H1 (cell line): ENCODE results near the gene PIGBOS1. TPM values are rescaled to one million over a fixed set of nuclear protein-coding genes. Genes with fewer than 3 reads are reported as not detected.

Experiments used
- CTCF ChIA-PET: fragments of 300-600 bp; sonication (Branson Sonifier 250); formaldehyde crosslinking; loops from one replicate; lab custom pipeline; 2021; ENCODE audit not compliant: partially characterized antibody; lab: Charles Lee
- POLR2A ChIA-PET: fragments of 300-600 bp; sonication (Branson Sonifier 250); formaldehyde crosslinking; loops from one replicate; lab custom pipeline; 2021; ENCODE audit warnings: inconsistent platforms; ENCODE audit not compliant: partially characterized antibody; lab: Charles Lee
- DNase-seq, 2 experiments: peaks; one replicate each; pipeline versions ENCODE4 v3.0.0 to v3.0.0-alpha.2; 2010 to 2022; ENCODE audit warnings: low spot score in 2 of 2, low read depth in 1 of 2, mixed read lengths in 1 of 2
- FAIRE-seq: peaks from 2 replicates; lab custom pipeline; 2011; peaks lifted over from hg19 to GRCh38; lab: Jason Lieb, UNC
- H2AFZ ChIP-seq: 2 replicates; pipeline ENCODE4 v1.8.1; 2012; ENCODE audit warnings: low read length, inconsistent platforms
- H2AK5ac ChIP-seq: 2 replicates; pipeline ENCODE4 v1.6.1; 2013; ENCODE audit warnings: low read depth, low read length
- H2BK120ac ChIP-seq: replicated peaks from 2 replicates; pipeline ENCODE3; 2013; ENCODE audit warnings: low read depth, low read length, inconsistent platforms
- H2BK12ac ChIP-seq: 2 replicates; pipeline ENCODE4 v1.6.1; 2013; ENCODE audit warnings: low read depth, low read length
- H2BK15ac ChIP-seq: 2 replicates; pipeline ENCODE4 v1.6.1; 2013; ENCODE audit warnings: low read length
- H2BK20ac ChIP-seq: 2 replicates; pipeline ENCODE4 v1.6.1; 2013; ENCODE audit warnings: low read length
- H2BK5ac ChIP-seq: 2 replicates; pipeline ENCODE4 v1.6.1; 2013; ENCODE audit warnings: low read depth, low read length
- H3K14ac ChIP-seq: 2 replicates; pipeline ENCODE4 v1.6.1; 2013; ENCODE audit warnings: inconsistent platforms; ENCODE audit not compliant: insufficient read length
- H3K18ac ChIP-seq: 2 replicates; pipeline ENCODE4 v1.6.1; 2013; ENCODE audit warnings: low read length; ENCODE audit errors: extremely low read depth
- H3K23ac ChIP-seq: 2 replicates; pipeline ENCODE4 v1.6.1; 2013; ENCODE audit warnings: inconsistent platforms; ENCODE audit not compliant: insufficient read length
- H3K23me2 ChIP-seq: 2 replicates; pipeline ENCODE4 v1.6.1; 2013; ENCODE audit warnings: low read depth, low read length
- H3K27ac ChIP-seq: 2 replicates; pipeline ENCODE4 v1.6.1; 2011; ENCODE audit warnings: low read depth, low read length, inconsistent platforms
- H3K27me3 ChIP-seq, 4 experiments: replicated peaks in 1 of 4; 1 replicate in 1 of 4; 2 replicates in 3 of 4; pipeline versions ENCODE4 v1.6.1 to v1.8.1; 2011 to 2013; ENCODE audit warnings: low read length in 3 of 4, mild to moderate bottlenecking in 3 of 4, inconsistent platforms in 2 of 4, mixed read lengths in 2 of 4, moderate library complexity in 1 of 4; ENCODE audit not compliant: control insufficient read depth in 3 of 4, insufficient read depth in 3 of 4; ENCODE audit errors: extremely low read depth in 1 of 4
- H3K36me3 ChIP-seq, 4 experiments: 2 replicates each; pipeline versions ENCODE4 v1.6.1 to v1.8.1; 2011 to 2013; ENCODE audit warnings: mild to moderate bottlenecking in 4 of 4, low read length in 3 of 4, moderate library complexity in 2 of 4, control low read depth in 1 of 4, inconsistent platforms in 1 of 4; ENCODE audit not compliant: insufficient read depth in 4 of 4, control insufficient read depth in 2 of 4
- H3K4ac ChIP-seq: replicated peaks from 2 replicates; pipeline ENCODE3; 2013; ENCODE audit warnings: low read length, low read depth, mixed read lengths, inconsistent platforms; ENCODE audit not compliant: insufficient read length
- H3K4me1 ChIP-seq, 4 experiments: replicated peaks in 1 of 4; 1 replicate in 1 of 4; 2 replicates in 3 of 4; pipeline versions ENCODE4 v1.6.1 to v1.8.1; 2011 to 2013; ENCODE audit warnings: low read length in 3 of 4, inconsistent platforms in 2 of 4, mixed read lengths in 1 of 4; ENCODE audit not compliant: insufficient read depth in 4 of 4, control insufficient read depth in 3 of 4
- H3K4me2 ChIP-seq, 2 experiments: 2 replicates each; pipeline versions ENCODE4 v1.6.1 to v1.8.1; 2011 to 2013; ENCODE audit warnings: low read depth in 2 of 2, low read length in 2 of 2, control low read depth in 1 of 2, inconsistent platforms in 1 of 2, mild to moderate bottlenecking in 1 of 2; ENCODE audit not compliant: insufficient read depth in 1 of 2
- H3K4me3 ChIP-seq, 4 experiments: fragments of 200-600, 300-600 bp in 1 of 4; sonication (generic), shearing (Covaris generic), sonication (Bioruptor Twin) in 1 of 4; 2 replicates each; pipeline versions ENCODE4 v1.5.1 to v1.8.1; 2011 to 2016; ENCODE audit warnings: low read length in 4 of 4, low read depth in 3 of 4, control low read depth in 2 of 4, inconsistent platforms in 2 of 4, mild to moderate bottlenecking in 2 of 4, mixed read lengths in 1 of 4, moderate library complexity in 1 of 4; ENCODE audit not compliant: insufficient read depth in 2 of 4; ENCODE audit errors: extremely low read depth in 1 of 4
- H3K56ac ChIP-seq: replicated peaks from 2 replicates; pipeline ENCODE3; 2013; ENCODE audit warnings: low read depth, mild to moderate bottlenecking, mixed read lengths, low read length, inconsistent platforms; ENCODE audit not compliant: insufficient read length
- H3K79me1 ChIP-seq: 2 replicates; pipeline ENCODE4 v1.6.1; 2013; ENCODE audit warnings: low read depth, low read length, control low read depth
- H3K79me2 ChIP-seq, 2 experiments: 2 replicates each; pipeline versions ENCODE4 v1.6.1 to v1.8.1; 2012 to 2013; ENCODE audit warnings: low read length in 2 of 2, mild to moderate bottlenecking in 2 of 2, inconsistent platforms in 1 of 2; ENCODE audit not compliant: insufficient read depth in 2 of 2, control insufficient read depth in 1 of 2
- H3K9ac ChIP-seq, 4 experiments: replicated peaks in 1 of 4; 1 replicate in 1 of 4; 2 replicates in 3 of 4; pipeline versions ENCODE4 v1.6.1 to v1.8.1; 2011 to 2013; ENCODE audit warnings: low read depth in 3 of 4, low read length in 3 of 4, control low read depth in 2 of 4, mild to moderate bottlenecking in 2 of 4, moderate library complexity in 2 of 4, inconsistent platforms in 1 of 4; ENCODE audit errors: extremely low read depth in 1 of 4
- H3K9me3 ChIP-seq, 2 experiments: 2 replicates each; pipeline versions ENCODE4 v1.6.1 to v1.8.1; 2012 to 2013; ENCODE audit warnings: mild to moderate bottlenecking in 2 of 2, moderate library complexity in 2 of 2, control low read depth in 1 of 2, inconsistent platforms in 1 of 2, low read depth in 1 of 2, low read length in 1 of 2, mixed read lengths in 1 of 2; ENCODE audit not compliant: insufficient read depth in 2 of 2
- H4K20me1 ChIP-seq, 2 experiments: replicated peaks in 1 of 2; 2 replicates each; pipeline versions ENCODE3 to v1.8.1; 2011 to 2013; ENCODE audit warnings: inconsistent platforms in 2 of 2, low read length in 2 of 2, mild to moderate bottlenecking in 1 of 2; ENCODE audit not compliant: insufficient read depth in 2 of 2, control insufficient read depth in 1 of 2
- H4K5ac ChIP-seq: 2 replicates; pipeline ENCODE4 v1.6.1; 2013; ENCODE audit warnings: low read length, low read depth, mixed read lengths, inconsistent platforms; ENCODE audit not compliant: insufficient read length
- H4K8ac ChIP-seq: 2 replicates; pipeline ENCODE4 v1.8.0; 2013; ENCODE audit warnings: mild to moderate bottlenecking, moderate library complexity, low read length, inconsistent platforms; ENCODE audit not compliant: insufficient read depth; ENCODE audit errors: extremely low read depth
- H4K91ac ChIP-seq: replicated peaks from 2 replicates; pipeline ENCODE3; 2013; ENCODE audit warnings: low read length, mixed read lengths, inconsistent platforms; ENCODE audit not compliant: insufficient read length
- BACH1 ChIP-seq: IDR thresholded peaks from 2 replicates; pipeline ENCODE4 v1.6.1; 2012; ENCODE audit warnings: low read length, improper control_type of control experiment
- BCL11A ChIP-seq, 2 experiments: IDR thresholded peaks; one replicate each; pipeline ENCODE4 v1.6.1; 2011; ENCODE audit warnings: low read depth in 2 of 2, low read length in 2 of 2, mild to moderate bottlenecking in 2 of 2
- TAF1 ChIP-seq: IDR thresholded peaks from 2 replicates; pipeline ENCODE4 v1.6.1; 2011; ENCODE audit warnings: mild to moderate bottlenecking, low read depth, low read length
- TBP ChIP-seq: IDR thresholded peaks from 2 replicates; pipeline ENCODE4 v1.6.1; 2011; ENCODE audit warnings: low read depth, low read length, improper control_type of control experiment
- WGBS, 2 experiments: shearing (Covaris generic) in 1 of 2; methylation state at CpG; one replicate each; pipeline versions ENCODE4 v1.1.6 to v1.1.7; 2013 to 2015; ENCODE audit warnings: low lambda C conversion rate in 2 of 2, mixed read lengths in 2 of 2, inconsistent platforms in 1 of 2, low coverage in 1 of 2, missing lambda C conversion rate in 1 of 2; ENCODE audit not compliant: insufficient replicate concordance in 2 of 2, insufficient coverage in 1 of 2, insufficient read length in 1 of 2; ENCODE audit errors: extremely low coverage in 1 of 2, missing lambda C conversion rate in 1 of 2; 5-methylcytosine and 5-hydroxymethylcytosine counted together
- polyA plus RNA-seq, 7 experiments: library from polyadenylated mRNA; depleted of rRNA in 3 of 7; stranded (reverse) in 5 of 7; unstranded in 2 of 7; fragments of >200 nt in 5 of 7; fragments of 200-250 nt in 2 of 7; gene quantifications; 1 replicate in 5 of 7; 2 replicates in 1 of 7; 4 replicates in 1 of 7; pipeline versions ENCODE4 v1.2.1 to v1.2.3, GENCODE V29; 2011 to 2013; ENCODE audit warnings: missing spikeins in 2 of 7, mixed read lengths in 2 of 7
- total RNA-seq: library from RNA; stranded (reverse); fragmentation: NEBNext Ultra II Directional; extraction: Animal tissue kit (Norgen Biotek cat#: 25700); gene quantifications from 2 replicates; pipeline ENCODE4 v1.2.1, GENCODE V29; 2021

The PIGBOS1 gene
- total and polyA plus RNA-seq, 2 of the 8 experiments (the other 6 are each of a cell fraction or from before 2014, with no cell fraction given), result 7.8 to 16.7 TPM

DNA sequence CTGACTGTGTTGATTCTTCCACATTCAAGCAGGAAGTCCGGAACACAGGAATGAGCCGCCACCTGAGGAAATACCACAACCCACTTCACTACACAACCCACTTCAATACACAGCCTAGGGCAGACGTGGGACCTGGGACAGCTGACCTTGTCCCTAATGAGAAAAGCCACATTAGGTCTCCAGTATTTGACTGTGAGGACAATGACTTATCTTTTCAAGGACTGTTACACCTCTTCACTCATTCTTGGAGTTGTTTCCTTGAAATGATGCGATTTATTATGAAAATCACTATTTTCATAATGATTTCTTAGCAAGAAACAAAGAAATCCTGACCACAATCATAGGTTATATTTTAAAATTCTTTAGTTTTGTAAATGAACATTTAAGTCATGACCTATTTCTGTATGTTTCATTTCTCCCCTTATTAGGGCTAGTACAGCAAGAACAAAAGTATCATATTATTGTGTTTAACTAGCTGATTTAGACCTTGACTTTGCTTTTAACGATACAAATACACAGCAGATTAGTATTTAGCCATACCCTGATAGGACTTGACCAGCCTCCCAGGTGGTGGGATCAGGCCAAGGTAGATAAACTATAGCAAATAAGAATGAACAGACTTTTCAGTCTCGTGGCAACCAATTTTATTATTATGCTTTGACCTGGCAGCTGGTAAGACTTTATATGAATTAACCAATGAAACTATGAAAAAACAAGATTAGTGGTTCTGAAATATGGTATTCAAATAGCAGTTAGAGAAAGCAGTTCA is 35.4 kb downstream of the PIGBOS1 start:
- Histone ChIP-seq H3K79me1 (no peaks in the 10 kb centered on the region), H3K23ac (no peak overlapping the region), H4K8ac (no peak overlapping the region), H4K91ac (no peak overlapping the region), H3K23me2 (no peaks in the 10 kb centered on the region), H3K4me2 (no peak overlapping the region), H3K9ac (no peak overlapping the region), H3K4me1 (no peaks in the 10 kb centered on the region), H3K18ac (no peak overlapping the region), H3K9me3 (no peaks in the 10 kb centered on the region), H3K4ac (no peak overlapping the region), H3K27ac (no peak overlapping the region), H4K20me1 (no peaks in the 10 kb centered on the region), H2BK20ac (no peak overlapping the region), H3K79me2 (no peaks in the 10 kb centered on the region), H3K14ac (no peak overlapping the region), H3K56ac (no peak overlapping the region), H2BK120ac (no peak overlapping the region), H3K27me3 (no peaks in the 10 kb centered on the region; a peak in 1 of 7 replicates), H2BK15ac (no peak overlapping the region), H4K5ac (no peak overlapping the region), H3K4me3 (no peak overlapping the region), H3K36me3 (no peaks in the 10 kb centered on the region), H2BK12ac (no peak overlapping the region), H2AK5ac (no peak overlapping the region), H2BK5ac (no peak overlapping the region), H2AFZ (no peak overlapping the region)
- CTCF ChIA-PET, result no interaction called here
- FAIRE-seq (no peak), DNase-seq (no peak)
- POLR2A ChIA-PET, result no interaction called here
- WGBS, 2 experiments, result 91% methylated on average over 6 of the region's 6 CpGs; no CpG with 5 or more reads in 1 of the 2 experiments
- TF ChIP-seq BACH1 (no peak), TBP (no peak), BCL11A (IDR thresholded peaks at IDR 0.05; ENCODE audit: low read depth in 2 of 2, low read length in 2 of 2) (no peak), TAF1 (no peak)
